ENCODE results near the gene LLGL1.

LLGL1 gene

GRCh38 chr17:18253947-18254821, 28.7 kb downstream of the LLGL1 start:
- no peak for DNase-seq

DNA sequence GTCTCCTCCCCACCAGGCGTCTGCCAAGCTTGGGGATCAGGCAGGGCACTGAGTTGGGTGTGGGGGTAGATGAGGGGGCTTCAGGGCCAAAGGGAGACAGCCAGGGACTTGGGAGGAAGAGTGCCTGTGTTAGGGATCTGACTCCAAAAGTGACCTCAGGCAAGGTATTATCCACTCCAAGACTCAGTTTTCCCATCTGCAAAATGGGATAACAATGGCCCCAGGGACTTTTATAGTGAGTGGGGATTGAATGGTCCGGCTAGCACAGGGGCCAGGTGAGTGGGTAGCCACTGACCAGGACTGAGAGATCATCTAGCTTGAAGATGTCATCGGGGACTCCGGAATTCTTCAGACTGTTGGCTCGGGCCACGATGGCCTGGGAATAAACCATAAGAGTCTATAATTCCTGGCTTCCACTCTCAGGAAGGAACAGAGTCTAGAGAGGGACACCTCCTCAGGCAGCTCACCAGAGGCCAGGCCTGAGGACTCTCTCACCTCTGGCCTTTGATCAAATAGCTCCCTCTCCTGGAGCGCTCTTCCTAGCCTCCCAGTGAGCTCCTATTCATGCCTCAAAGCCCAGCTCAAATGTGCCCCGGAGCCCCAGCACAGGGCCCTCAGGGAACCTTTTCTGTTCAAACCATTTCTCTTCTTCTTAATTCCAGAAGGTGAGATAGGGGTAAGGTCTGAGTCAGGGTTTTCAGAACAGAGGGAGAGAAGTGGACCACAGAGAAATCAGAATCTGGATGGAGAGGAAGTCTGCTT, 29.6 kb downstream of the LLGL1 start:
- no peak for DNase-seq

GRCh38 chr17:18256351-18256750, 30.9 kb downstream of the LLGL1 start:
- DNase-seq: no peak

GRCh38 chr17:18256776-18257175, 31.3 kb downstream of the LLGL1 start:
- DNase-seq: no peak

- DNase-seq: no peak
Observed at GRCh38 chr17:18257268-18257981, 32.0 kb downstream of the LLGL1 start.

GRCh38 chr17:18257982-18258355, 32.5 kb downstream of the LLGL1 start:
- DNase-seq: peak; percentile 51

DNA sequence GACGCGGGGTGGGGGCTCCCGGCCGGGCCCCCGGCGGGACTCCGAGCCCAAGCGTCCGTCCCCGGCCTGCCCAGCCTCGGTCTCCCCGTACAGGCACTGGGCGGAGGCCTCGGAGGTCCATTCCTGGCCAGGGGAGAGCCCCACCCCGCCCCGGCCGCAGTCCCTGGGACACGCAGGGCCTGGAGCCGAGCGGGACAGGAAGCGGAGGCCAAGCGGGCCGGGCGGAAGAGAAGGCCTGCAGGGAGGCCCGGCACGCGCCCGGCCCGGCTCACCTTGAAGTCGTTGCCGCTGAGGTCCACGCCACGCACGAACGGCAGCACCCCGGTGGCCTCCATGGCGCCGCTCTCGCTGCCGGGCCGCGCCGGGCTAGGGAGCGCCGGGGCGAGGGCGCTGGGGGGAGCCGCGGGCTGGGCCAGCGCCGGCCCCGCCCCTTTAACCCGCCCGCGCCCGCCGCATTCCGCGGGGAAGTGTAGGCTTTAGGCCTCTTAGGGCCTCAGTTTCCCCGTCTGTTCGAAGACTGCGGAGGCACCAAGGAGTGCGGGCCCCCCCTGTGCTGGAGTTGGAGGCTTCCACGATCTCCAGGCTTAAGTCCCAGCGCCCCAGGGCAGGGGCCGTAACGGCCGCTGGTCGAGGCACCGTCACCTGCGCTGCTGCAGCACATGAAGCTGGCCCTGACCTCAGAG, 33.1 kb downstream of the LLGL1 start, which contains the start of gene FLII:
FLII (minus strand) TSS at position 383 of the 683 bp plus-strand sequence; CDS start at position 335, 48 bp downstream.
- DNase-seq: peak; percentile 34

DNA sequence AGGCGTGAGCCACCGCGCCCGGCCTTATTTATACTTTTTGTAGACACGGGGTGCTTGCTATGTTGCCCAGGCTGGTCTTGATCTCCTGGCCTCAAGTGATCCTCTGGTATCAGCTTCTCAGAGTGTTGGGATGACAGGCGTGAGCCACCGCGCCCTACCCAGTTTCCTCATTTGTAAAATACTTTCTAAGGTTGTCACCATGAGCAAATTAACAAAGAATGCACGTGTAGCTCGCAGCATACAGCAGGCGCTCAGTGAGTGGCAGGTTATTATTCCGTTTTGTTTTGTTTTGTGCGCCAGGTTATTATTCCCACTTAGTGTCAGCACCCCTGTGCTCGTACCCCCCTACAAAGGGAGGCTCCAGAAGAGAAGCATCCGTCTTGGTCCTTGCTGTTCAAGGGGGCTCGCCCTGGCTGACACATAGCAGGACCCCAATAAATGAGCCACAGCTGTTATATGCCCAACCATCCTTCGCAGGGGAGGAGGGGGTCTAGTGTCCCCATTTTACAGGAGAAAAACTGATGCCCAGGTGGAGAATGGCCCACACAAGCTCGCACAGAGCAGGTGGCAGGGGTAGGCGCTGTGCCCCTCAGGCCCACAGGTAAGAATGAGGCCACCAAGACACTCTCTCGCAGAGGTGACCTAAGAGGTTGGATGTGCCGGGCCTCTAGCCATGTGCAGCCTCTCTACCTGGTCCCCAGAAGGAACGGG, 34.3 kb downstream of the LLGL1 start:
- DNase-seq: no peak

- peak; percentile 92 for DNase-seq
Observed at GRCh38 chr17:18260332-18261145, 35.1 kb downstream of the LLGL1 start, which contains the start of gene MIEF2. MIEF2 (plus strand) TSS chr17:18260662; CDS start chr17:18262721, 2,059 bp downstream.

DNA sequence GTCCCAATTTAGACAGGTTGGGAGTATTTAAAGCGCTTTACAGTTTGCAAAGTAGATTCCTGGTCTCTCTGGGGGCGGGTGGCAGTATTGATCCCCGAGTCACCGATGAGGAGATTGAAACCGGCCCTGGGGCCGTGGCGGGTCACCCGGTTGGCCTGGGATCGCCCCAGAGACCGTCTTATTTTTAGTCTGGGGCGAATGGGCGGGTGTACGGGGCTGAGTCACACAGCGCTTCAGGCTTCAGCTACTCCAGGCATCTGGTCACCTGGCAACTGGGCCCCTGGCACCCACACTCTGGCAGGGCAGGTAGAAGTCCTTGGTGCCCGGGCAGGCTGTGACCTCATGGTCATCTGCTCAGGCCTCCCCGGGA, 35.7 kb downstream of the LLGL1 start:
- DNase-seq: no peak

DNA sequence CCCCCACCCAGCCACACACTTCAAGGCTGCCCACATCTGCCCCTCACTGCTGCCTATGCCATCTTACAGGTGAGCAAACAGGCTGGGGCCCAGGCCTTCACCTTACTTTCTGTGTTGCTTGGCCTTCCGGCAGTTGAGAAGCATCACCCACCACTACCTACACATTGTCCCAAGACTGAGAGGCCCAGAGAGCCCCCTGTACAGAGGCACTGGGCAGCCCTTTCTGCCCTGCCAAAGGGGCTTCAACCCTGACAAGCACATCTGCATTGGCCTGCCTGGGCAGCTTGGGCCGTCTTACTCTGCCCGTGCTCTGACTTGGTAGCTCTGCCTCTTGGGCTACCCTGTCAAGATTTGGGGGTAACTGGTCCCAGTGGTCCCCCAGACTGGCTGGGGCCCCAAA, 36.2 kb downstream of the LLGL1 start:
- DNase-seq: no peak

DNA sequence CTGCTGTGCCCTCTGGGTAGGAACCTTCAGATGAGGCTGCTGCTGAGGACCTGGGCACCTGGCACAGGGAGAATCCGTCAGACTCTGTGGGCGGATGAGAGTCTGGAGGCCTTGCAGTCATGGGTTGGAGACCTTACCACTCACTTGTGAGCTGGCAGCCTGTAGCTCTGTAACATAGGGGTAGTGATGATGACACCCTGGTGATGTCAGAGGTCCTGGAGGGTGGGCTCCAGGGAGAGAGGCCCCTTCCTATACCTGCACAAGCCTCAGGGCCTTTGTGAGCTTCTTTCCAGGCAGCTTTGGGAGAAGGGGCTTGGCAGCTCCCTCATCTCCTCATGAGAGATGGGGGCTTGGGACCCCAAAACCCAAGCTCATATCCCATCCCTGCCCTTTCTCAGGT, 36.7 kb downstream of the LLGL1 start:
- no peak for DNase-seq

GRCh38 chr17:18262641-18263040, 37.2 kb downstream of the LLGL1 start:
- no peak for DNase-seq

GRCh38 chr17:18263885-18264682, 38.6 kb downstream of the LLGL1 start:
- DNase-seq: no peak

GRCh38 chr17:18267366-18267765, 41.9 kb downstream of the LLGL1 start:
- no peak for DNase-seq

GRCh38 chr17:18267927-18268711, 42.7 kb downstream of the LLGL1 start:
- peak; percentile 50 for DNase-seq

GRCh38 chr17:18270046-18270931, 44.9 kb downstream of the LLGL1 start:
- no peak for DNase-seq

DNA sequence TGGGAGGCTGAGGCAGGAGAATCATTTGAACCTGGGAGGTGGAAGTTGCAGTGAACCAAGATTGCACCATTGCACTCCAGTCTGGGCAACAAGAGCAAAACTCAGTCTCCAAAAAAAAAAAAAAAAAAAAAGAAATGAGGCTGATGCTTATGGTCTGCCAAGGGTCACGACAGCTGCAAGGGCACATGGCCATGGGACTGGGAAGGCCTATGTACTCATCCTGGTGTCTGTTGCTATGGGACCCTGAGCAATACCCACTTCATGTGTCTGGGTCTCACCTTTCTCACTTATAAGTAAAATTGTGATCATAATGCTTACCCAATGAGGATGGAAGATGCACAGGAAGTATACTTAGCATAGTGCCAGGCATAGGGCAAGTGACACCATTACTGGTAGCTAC, 51.6 kb downstream of the LLGL1 start:
- no peak for DNase-seq

Measured in fibroblast of skin of scalp (primary cell).